A549 (cell line): Measurements from ENCODE around the gene HNF4A.

Experiments used
- BHLHE40 ChIP-seq: IDR thresholded peaks from 2 replicates; pipeline ENCODE4 v1.6.1; 2012; ENCODE audit warnings: low read depth, low read length, inconsistent platforms
- EP300 ChIP-seq, 2 experiments: fragments of >200 bp; sonication (Bioruptor Twin); formaldehyde crosslinking; IDR thresholded peaks; 2 replicates in 1 of 2; 3 replicates in 1 of 2; pipeline ENCODE4 v1.6.1; 2016 to 2017
- JUN ChIP-seq, 2 experiments: fragments of >200 bp; sonication (Bioruptor Twin); formaldehyde crosslinking; IDR thresholded peaks; 2 replicates in 1 of 2; 3 replicates in 1 of 2; pipeline ENCODE4 v1.6.1; 2016 to 2017
- NFE2L2 ChIP-seq: fragments of 150-350 bp; conservative IDR thresholded peaks from 2 replicates; pipeline ENCODE4 v1.6.1; 2014; ENCODE audit warnings: low read length
- NPAS2 ChIP-seq: fragments of 250-450 bp; sonication (Bioruptor Pico); IDR thresholded peaks from 2 replicates; pipeline ENCODE4 v1.8.0; 2022; ENCODE audit warnings: mild to moderate bottlenecking, moderate library complexity, borderline replicate concordance
- TF ChIP-seq, protein P1 (sequence below): fragments of 450-650 bp; IDR thresholded peaks from 2 replicates; pipeline ENCODE4 v1.6.1; 2014; ENCODE audit warnings: antibody characterized with exemption
- TF ChIP-seq, protein P2 (sequence below): IDR thresholded peaks from 2 replicates; pipeline ENCODE4 v1.6.1; 2012

DNA sequence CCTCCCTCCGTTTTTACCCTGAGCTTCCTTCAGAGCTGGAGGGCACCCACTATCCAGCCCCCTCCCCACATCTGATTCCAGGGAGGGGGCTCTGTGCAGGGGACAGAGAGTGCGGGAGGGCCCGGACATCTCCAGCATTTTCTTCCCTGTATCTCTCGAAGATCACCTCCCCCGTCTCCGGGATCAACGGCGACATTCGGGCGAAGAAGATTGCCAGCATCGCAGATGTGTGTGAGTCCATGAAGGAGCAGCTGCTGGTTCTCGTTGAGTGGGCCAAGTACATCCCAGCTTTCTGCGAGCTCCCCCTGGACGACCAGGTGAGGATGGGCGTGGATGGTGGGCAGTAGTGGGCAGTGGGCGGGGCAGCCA, 58.8 kb downstream of the HNF4A start:
- no peak for TF ChIP-seq NPAS2 (CRISPR knock-in tag)
- TF ChIP-seq, protein P1, sequence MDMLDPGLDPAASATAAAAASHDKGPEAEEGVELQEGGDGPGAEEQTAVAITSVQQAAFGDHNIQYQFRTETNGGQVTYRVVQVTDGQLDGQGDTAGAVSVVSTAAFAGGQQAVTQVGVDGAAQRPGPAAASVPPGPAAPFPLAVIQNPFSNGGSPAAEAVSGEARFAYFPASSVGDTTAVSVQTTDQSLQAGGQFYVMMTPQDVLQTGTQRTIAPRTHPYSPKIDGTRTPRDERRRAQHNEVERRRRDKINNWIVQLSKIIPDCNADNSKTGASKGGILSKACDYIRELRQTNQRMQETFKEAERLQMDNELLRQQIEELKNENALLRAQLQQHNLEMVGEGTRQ = no peak
- TF ChIP-seq EP300 (IDR thresholded peaks at IDR 0.05) = no peak
- TF ChIP-seq BHLHE40 = no peak
- TF ChIP-seq JUN (IDR thresholded peaks at IDR 0.05) = no peak
- no peak for TF ChIP-seq NFE2L2
- TF ChIP-seq, protein P2, sequence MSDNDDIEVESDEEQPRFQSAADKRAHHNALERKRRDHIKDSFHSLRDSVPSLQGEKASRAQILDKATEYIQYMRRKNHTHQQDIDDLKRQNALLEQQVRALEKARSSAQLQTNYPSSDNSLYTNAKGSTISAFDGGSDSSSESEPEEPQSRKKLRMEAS = no peak
